NT2/D1 (cell line): ENCODE data around the gene QPCT.
"Not testable (repeated sequence)": the region's sequence is repeated elsewhere in the genome, so short reads cannot be mapped to it uniquely, and the experiment has no call there.

Experiments used
- DNase-seq: peaks from one replicate; pipeline ENCODE4 v3.0.0-alpha.2; 2011; ENCODE audit warnings: low read depth, low spot score
- H3K27me3 ChIP-seq: 2 replicates; pipeline ENCODE4 v1.6.0; 2011; ENCODE audit warnings: mild to moderate bottlenecking; ENCODE audit not compliant: insufficient read length, insufficient read depth
- H3K36me3 ChIP-seq: 2 replicates; pipeline ENCODE4 v1.6.1; 2011; ENCODE audit warnings: mild to moderate bottlenecking, low read length, mixed read lengths; ENCODE audit not compliant: insufficient read depth, insufficient read length
- H3K4me1 ChIP-seq: 2 replicates; pipeline ENCODE4 v1.5.1; 2011; ENCODE audit not compliant: insufficient read depth, insufficient read length
- H3K4me3 ChIP-seq: 2 replicates; pipeline ENCODE4 v1.5.1; 2011; ENCODE audit warnings: low read depth; ENCODE audit not compliant: insufficient read length
- H3K9ac ChIP-seq: 2 replicates; pipeline ENCODE4 v1.6.0; 2011; ENCODE audit warnings: low read depth; ENCODE audit not compliant: insufficient read length
- H3K9me3 ChIP-seq: 2 replicates; pipeline ENCODE4 v1.5.1; 2011; ENCODE audit warnings: mild to moderate bottlenecking, low read length; ENCODE audit not compliant: insufficient read depth
- SUZ12 ChIP-seq: IDR thresholded peaks from 2 replicates; pipeline ENCODE4 v1.6.1; 2011; ENCODE audit not compliant: insufficient read length, insufficient read depth; ENCODE audit errors: extremely low read depth
- YY1 ChIP-seq: IDR thresholded peaks from 2 replicates; pipeline ENCODE4 v1.6.1; 2011; ENCODE audit not compliant: insufficient read length, insufficient read depth
- ZNF274 ChIP-seq: IDR thresholded peaks from 2 replicates; pipeline ENCODE4 v1.6.1; 2011; ENCODE audit warnings: mild to moderate bottlenecking, low read depth, low read length

QPCT gene

GRCh38 chr2:37394263-37394662, 49.8 kb downstream of the QPCT start:
- H3K4me1 ChIP-seq = peaks cover 5% of the 10 kb centered on the region
- H3K36me3 ChIP-seq = no peaks in the 10 kb centered on the region
- H3K9ac ChIP-seq = no peak overlapping the region
- TF ChIP-seq YY1 (no peak), SUZ12 (no peak), ZNF274 (no peak)
- H3K9me3 ChIP-seq = no peaks in the 10 kb centered on the region
- DNase-seq = no peak
- H3K4me3 ChIP-seq = no peak overlapping the region
- peaks cover 2% of the 10 kb centered on the region for H3K27me3 ChIP-seq

GRCh38 chr2:37394796-37395555, 50.5 kb downstream of the QPCT start:
- no peak overlapping the region for H3K4me3 ChIP-seq
- no peak overlapping the region for H3K9ac ChIP-seq
- peaks cover 2% of the 10 kb centered on the region for H3K27me3 ChIP-seq
- TF ChIP-seq SUZ12 (no peak), ZNF274 (no peak), YY1 (no peak)
- no peak for DNase-seq
- peaks cover 2% of the 10 kb centered on the region for H3K4me1 ChIP-seq
- H3K36me3 ChIP-seq = no peaks in the 10 kb centered on the region
- H3K9me3 ChIP-seq = no peaks in the 10 kb centered on the region

- peaks cover 2% of the 10 kb centered on the region for H3K27me3 ChIP-seq
- TF ChIP-seq YY1 = no peak
- no peak for TF ChIP-seq SUZ12
- no peak for TF ChIP-seq ZNF274
- H3K4me1 ChIP-seq = no peaks in the 10 kb centered on the region
- H3K36me3 ChIP-seq = no peaks in the 10 kb centered on the region
- H3K4me3 ChIP-seq = no peak overlapping the region
- DNase-seq = no peak
- H3K9me3 ChIP-seq = no peaks in the 10 kb centered on the region
- no peak overlapping the region for H3K9ac ChIP-seq
Observed at GRCh38 chr2:37396890-37397565, 52.6 kb downstream of the QPCT start.

GRCh38 chr2:37398990-37399389, 54.6 kb downstream of the QPCT start:
- TF ChIP-seq ZNF274 (no peak), YY1 (no peak), SUZ12 (no peak)
- no peak for DNase-seq
- Histone ChIP-seq H3K27me3 (no peaks in the 10 kb centered on the region), H3K9ac (no peak overlapping the region), H3K9me3 (no peaks in the 10 kb centered on the region), H3K4me1 (no peaks in the 10 kb centered on the region), H3K4me3 (no peak overlapping the region), H3K36me3 (no peaks in the 10 kb centered on the region)

- no peak for DNase-seq
- TF ChIP-seq ZNF274 = no peak
- no peak for TF ChIP-seq SUZ12
- no peak for TF ChIP-seq YY1
- Histone ChIP-seq H3K4me1 (no peaks in the 10 kb centered on the region), H3K9me3 (no peaks in the 10 kb centered on the region), H3K9ac (no peak overlapping the region), H3K4me3 (no peak overlapping the region), H3K27me3 (no peaks in the 10 kb centered on the region), H3K36me3 (no peaks in the 10 kb centered on the region)
Observed at GRCh38 chr2:37400041-37400440, 55.6 kb downstream of the QPCT start.

GRCh38 chr2:37402636-37403035, 58.2 kb downstream of the QPCT start:
- DNase-seq = no peak
- no peak overlapping the region for H3K9ac ChIP-seq
- no peak for TF ChIP-seq YY1
- no peak overlapping the region for H3K4me3 ChIP-seq
- no peaks in the 10 kb centered on the region for H3K36me3 ChIP-seq
- H3K27me3 ChIP-seq = no peaks in the 10 kb centered on the region
- H3K9me3 ChIP-seq = no peaks in the 10 kb centered on the region
- no peaks in the 10 kb centered on the region for H3K4me1 ChIP-seq

- H3K4me3 ChIP-seq = no peak overlapping the region
- no peak overlapping the region for H3K9ac ChIP-seq
- TF ChIP-seq YY1 (no peak), SUZ12 (no peak), ZNF274 (no peak)
- no peaks in the 10 kb centered on the region for H3K36me3 ChIP-seq
- DNase-seq = no peak
- H3K4me1 ChIP-seq = no peaks in the 10 kb centered on the region
- H3K27me3 ChIP-seq = no peaks in the 10 kb centered on the region
- no peaks in the 10 kb centered on the region; the same call in 1 of the 2 replicates for H3K9me3 ChIP-seq
Observed at GRCh38 chr2:37405781-37406180, 61.4 kb downstream of the QPCT start.

GRCh38 chr2:37412231-37412630, 67.8 kb downstream of the QPCT start:
- Histone ChIP-seq H3K9me3 (no peaks in the 10 kb centered on the region; the same call in 1 of the 2 replicates), H3K27me3 (no peaks in the 10 kb centered on the region), H3K9ac (no peak overlapping the region), H3K36me3 (no peaks in the 10 kb centered on the region), H3K4me1 (no peaks in the 10 kb centered on the region), H3K4me3 (no peak overlapping the region)
- DNase-seq = no peak
- TF ChIP-seq SUZ12 (no peak), YY1 (no peak), ZNF274 (no peak)

GRCh38 chr2:37413911-37414469, 69.6 kb downstream of the QPCT start:
- DNase-seq, H3K9ac ChIP-seq, H3K4me3 ChIP-seq, H3K9me3 ChIP-seq, H3K4me1 ChIP-seq, H3K36me3 ChIP-seq, H3K27me3 ChIP-seq: not testable (repeated sequence)
